WTC11 (cell line): ENCODE measurements around the gene RHBG.

Experiments
- CREB1 ChIP-seq: sonication (generic); formaldehyde crosslinking; IDR thresholded peaks from 2 replicates; pipeline ENCODE4 v1.8.0; 2023; ENCODE audit warnings: mild to moderate bottlenecking, missing genetic modification reagents
- CTCF ChIP-seq: fragments of 200-600 bp; IDR thresholded peaks from 2 replicates; pipeline ENCODE4 v1.8.0; 2022; ENCODE audit warnings: antibody characterized with exemption
- FOXJ3 ChIP-seq: sonication (generic); formaldehyde crosslinking; IDR thresholded peaks from 2 replicates; pipeline ENCODE4 v1.9.0; 2021; ENCODE audit warnings: missing genetic modification reagents, mild to moderate bottlenecking, borderline replicate concordance
- FOXK1 ChIP-seq: sonication (generic); formaldehyde crosslinking; IDR thresholded peaks from 2 replicates; pipeline ENCODE4 v1.8.0; 2022; ENCODE audit warnings: mild to moderate bottlenecking, moderate library complexity, missing genetic modification reagents
- FOXP1 ChIP-seq: sonication (generic); formaldehyde crosslinking; IDR thresholded peaks from 2 replicates; pipeline ENCODE4 v1.8.0; 2022; ENCODE audit warnings: missing genetic modification reagents, mild to moderate bottlenecking, moderate library complexity, borderline replicate concordance
- HMGXB4 ChIP-seq: sonication (generic); formaldehyde crosslinking; IDR thresholded peaks from 2 replicates; pipeline ENCODE4 v1.8.1; 2023; ENCODE audit warnings: mild to moderate bottlenecking, moderate library complexity, missing genetic modification reagents
- MAX ChIP-seq: sonication (generic); formaldehyde crosslinking; IDR thresholded peaks from 2 replicates; pipeline ENCODE4 v1.8.0; 2022; ENCODE audit warnings: mild to moderate bottlenecking, missing genetic modification reagents
- SP1 ChIP-seq: sonication (generic); formaldehyde crosslinking; conservative IDR thresholded peaks from 2 replicates; pipeline ENCODE4 v1.8.1; 2022; ENCODE audit warnings: missing genetic modification reagents

- TF ChIP-seq SP1 (CRISPR knock-in tag) = no peak
- TF ChIP-seq CTCF = no peak
- no peak for TF ChIP-seq CREB1
- no peak for TF ChIP-seq HMGXB4 (CRISPR knock-in tag)
- no peak for TF ChIP-seq FOXP1 (CRISPR knock-in tag)
- no peak for TF ChIP-seq FOXJ3 (CRISPR knock-in tag)
- TF ChIP-seq MAX (CRISPR knock-in tag) = no peak
- no peak for TF ChIP-seq FOXK1
Measured at GRCh38 chr1:156382561-156382960, 13.6 kb downstream of the RHBG start.
